ENCODE data around the gene CDH26. TPM values are rescaled to one million over a fixed set of nuclear protein-coding genes. Genes with fewer than 3 reads are reported as not detected.

CDH26 gene
- total RNA-seq, 1 experiment from 2014 or later: 0.21 TPM

DNA sequence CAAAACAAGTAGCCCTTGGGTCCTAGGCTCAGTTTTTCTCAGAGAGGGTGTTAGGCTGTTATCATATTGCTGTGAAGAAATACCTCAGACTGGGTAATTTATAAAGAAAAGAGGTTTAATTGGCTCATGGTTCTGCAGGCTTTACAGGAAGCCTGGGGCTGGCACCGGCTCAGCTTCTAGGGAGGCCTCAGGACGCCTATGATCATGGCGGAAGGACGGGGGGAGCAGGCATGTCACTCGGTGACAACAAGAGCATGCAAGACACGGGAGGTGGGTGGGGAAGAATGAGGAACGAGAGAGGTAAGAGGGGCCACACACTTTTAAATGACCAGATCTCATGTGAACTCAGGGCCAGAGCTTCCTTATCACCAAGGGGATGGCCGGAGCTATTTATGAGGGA lies 26.9 kb downstream of the CDH26 start:
- no peak for DNase-seq (ENCODE audit: low spot score)

DNA sequence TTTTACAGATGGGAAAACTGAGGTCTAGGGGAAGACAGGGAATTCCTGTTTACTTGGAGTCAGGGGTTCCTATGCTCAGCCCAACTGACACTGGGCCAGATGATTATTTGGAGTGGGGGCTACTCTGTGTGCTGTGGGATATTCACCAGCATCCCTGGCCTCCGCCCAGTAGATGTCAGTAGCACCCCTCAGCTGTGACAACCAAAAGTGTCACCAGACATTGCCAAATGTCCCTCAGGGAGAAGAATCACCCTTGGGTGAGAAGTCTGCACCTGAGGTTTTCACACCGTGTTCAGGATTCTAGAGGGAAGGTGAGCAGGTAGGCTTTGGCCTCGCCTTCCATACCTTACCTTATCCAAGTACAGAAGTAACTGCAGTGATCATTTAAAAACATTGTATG lies 27.6 kb downstream of the CDH26 start:
- no peak for DNase-seq (ENCODE audit: low spot score)

DNA sequence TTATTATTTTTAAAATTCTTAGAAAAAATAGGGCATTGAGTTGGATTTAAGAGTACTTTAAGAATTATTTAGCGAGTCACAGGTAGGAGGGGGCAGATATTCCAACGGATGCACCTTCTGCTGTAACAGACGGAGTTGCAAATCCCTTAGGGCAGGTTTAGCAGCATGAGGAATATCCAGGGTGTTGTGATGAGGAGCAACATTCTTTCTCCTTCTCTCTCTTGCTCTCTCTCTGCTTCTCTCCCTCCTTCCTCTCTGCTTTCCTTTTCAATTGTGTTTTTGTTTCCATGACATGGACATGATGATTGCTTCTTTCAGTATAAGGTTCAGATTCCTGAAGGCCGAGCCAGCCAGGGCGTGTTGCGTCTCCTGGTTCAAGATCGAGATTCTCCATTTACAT lies 28.9 kb downstream of the CDH26 start:
- no peak for DNase-seq (ENCODE audit: low spot score)

DNA sequence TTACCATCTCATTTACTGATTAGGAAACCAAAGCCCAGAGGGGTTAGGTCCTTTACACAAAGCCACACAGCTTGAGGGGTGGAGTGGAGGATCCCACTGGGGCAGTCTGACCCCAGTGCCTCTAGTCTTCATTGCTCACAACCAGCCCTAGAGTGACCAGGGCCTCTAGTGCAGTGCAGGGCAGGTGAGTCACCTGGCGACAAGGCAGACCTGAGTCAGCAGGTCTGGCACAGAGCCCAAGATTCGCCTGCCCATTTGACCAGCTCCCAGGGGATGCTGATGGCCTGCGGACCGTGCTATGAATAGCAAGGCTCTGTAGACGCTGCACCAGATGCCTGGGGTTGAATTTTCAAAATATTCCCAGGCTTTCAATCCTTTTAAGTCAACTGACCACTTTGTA lies 29.9 kb downstream of the CDH26 start:
- DNase-seq (ENCODE audit: low spot score): no peak

DNA sequence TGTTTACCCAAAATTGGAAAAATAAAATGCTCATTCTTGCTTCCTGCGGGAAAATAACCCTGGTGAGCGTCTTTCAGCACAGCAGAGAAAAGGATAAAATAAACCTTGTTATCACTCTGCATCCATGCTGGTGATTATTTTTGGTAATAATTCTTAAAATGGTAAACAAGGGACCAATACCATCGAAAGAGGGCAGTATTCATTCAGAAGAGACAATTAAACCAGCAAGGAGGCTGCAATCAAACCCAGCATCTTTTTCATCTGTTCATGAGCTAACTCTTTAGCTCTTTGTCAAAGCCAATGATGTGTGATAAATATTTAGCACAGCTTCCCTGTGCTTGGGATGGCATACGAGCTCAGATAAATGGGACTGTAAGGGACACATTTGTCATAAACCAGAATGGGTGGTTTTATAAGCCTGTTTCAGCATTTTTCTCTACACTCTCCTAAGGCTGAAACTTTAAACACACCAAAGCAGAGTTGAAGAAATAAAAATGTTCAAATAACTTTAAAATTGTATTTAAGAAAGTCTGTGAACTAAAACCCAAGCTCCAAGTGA lies 34.4 kb downstream of the CDH26 start:
- DNase-seq (ENCODE audit: low spot score): no peak

DNA sequence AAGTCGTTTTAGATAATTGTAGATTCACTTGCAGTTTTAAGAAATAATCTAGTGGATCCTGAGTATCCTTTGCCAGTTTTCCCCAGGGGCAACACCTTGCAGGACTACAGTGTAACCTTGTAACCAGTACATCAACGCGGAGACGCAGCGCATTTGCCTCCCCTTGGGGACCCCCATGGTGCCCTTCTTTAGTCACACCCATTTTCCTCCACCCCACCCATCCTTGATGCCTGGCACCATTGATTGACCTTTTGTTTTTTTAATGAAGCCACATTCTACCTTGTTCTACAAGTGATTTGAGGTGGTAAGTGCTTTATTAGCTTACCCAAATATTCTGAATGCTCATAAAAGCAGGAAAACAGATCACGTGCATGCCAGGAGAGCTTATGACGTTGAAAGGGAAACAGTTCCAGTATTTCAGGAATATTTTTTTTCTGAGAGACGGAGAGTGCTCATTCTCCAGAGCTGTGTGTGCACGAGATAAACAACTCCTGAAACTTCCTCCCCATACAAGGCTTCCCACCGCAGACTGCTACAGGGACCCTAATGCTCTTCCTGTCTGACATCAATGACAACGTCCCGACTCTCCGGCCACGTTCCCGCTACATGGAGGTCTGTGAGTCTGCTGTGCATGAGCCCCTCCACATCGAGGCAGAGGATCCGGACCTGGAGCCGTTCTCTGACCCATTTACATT lies 35.7 kb downstream of the CDH26 start:
- DNase-seq (ENCODE audit: low spot score): no peak

DNA sequence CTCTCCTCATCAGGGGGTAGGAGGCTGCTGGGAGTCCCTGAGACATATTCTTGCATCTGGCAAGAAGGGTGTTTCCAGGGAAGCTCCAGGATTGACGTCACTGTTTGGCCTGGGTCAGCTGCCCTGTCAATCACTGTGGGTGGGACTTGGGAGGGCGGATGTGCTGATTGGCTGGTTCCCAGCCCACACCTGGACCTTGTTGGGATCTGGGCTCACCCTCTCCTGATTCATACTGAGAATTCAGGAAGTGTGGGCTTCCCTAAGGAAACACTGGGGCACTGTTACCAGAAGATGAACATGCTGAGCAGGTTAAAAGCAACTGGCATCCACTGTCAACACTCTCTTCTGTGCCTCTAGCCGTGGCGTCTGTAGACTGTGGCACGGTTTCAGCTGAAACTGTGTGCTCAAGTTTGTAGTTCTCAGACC lies 36.5 kb downstream of the CDH26 start:
- DNase-seq (ENCODE audit: low spot score): no peak

DNA sequence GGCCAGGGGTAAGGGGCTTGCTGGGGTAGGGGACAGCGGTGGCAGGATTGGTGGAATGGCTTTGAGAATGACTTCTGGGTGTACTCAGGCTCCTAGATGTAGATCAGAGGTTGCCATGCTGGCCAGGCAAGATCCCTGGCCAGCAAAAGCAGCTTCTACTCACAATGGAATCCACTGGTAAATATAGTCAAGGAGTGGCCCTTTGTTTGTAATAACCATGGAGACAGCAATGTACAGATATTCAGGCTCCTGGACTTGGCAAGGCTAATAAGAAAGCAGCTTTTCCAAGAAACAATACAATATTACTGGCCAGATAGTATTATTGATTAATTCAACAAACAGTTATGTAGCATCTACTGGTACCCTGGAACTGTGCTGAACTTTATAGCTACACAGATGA lies 37.9 kb downstream of the CDH26 start:
- no peak for DNase-seq (ENCODE audit: low spot score)

DNA sequence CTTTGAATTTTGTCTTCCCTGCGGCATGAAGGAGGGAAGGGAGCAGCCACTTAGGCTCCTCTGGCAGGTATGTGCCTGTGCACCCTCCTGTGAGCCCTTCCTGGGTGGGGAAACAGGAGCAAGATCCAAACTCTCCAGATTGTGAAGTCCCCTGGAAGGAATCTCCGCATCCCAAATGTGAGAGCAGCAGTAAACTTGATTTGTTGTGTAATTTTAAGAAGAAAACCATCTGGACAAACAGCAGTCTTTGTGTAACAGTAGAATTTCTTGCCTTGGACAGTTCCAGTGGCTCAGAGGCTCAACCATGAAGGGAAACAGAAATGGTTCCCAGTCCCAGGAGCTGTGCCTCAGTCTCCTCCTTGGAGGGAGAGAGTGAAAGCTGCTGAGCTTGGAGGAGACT lies 39.7 kb downstream of the CDH26 start:
- DNase-seq (ENCODE audit: low spot score): no peak

DNA sequence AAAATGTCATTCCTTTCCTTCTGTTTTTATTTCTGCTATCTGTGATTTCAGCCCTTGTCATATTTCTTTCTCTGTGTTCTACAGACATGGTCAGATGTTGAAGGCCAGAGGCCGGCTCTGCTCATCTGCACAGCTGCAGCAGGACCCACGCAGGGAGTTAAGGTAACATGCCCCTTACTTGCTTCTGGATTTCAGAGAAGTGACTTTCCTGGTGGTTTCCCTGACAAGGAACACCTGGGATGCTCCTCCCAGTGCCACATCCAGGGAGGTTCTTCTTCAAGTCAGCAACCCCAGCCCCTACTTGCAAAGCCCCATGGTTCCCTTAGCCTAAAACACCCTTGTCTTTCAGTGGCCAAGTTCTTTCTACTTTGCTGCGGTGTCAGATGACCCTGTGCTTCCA lies 41.3 kb downstream of the CDH26 start:
- DNase-seq (ENCODE audit: low spot score): no peak

DNA sequence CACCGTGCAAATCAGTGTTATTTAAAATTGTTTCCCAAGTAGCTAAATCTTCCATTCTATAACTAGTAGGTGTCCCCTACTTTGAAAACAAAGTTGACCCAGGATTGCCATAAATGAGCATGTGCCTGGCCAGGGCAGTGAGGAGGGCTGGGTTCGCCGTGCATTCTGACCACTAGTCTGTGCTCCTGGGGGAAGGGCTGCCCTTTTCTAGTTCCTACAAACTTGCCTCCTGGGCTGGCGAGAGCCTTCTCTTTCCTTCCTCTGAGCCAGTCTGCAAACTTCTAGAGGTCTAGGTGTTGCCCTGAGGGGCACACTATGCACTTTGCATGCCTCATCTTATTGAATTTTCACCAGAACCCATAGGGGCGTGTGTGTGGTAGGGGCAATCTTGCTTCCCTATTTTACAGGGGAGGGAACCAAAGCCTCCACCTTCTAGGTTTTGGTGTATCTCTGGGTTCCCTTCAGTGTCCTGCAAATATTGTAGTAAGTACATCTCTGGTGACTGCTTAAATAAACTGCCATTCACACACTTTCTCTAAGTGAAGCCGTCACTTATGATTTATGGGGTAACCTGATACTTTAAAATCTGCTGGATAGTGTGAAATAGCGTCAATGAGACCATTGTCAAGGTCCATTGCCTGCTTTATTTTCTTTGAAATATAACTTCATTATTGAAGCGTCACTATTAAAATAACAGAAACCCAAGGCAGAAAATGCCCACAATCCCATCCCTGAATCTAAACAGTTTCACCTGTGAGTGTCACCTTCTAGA lies 42.2 kb downstream of the CDH26 start:
- no peak for DNase-seq (ENCODE audit: low spot score)

DNA sequence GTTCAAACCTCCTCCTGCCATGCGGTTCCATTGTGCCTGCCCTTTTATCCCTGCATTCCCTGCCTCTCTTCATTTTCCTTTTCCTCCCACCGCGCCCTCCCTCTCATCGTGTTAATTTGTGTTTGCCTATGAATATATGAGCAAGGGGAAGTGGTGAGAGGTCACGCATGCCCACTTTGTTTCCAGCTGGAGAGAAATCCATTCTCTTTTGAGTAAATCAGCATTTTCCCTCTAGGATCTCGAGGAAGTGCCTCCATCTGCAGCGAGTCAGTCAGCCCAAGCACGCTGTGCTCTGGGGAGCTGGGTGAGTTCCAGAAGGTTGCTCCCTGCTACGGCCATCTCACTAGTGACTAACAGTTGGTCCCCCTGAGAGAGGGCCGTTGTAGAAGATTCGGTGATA lies 42.9 kb downstream of the CDH26 start:
- DNase-seq (ENCODE audit: low spot score): no peak

DNA sequence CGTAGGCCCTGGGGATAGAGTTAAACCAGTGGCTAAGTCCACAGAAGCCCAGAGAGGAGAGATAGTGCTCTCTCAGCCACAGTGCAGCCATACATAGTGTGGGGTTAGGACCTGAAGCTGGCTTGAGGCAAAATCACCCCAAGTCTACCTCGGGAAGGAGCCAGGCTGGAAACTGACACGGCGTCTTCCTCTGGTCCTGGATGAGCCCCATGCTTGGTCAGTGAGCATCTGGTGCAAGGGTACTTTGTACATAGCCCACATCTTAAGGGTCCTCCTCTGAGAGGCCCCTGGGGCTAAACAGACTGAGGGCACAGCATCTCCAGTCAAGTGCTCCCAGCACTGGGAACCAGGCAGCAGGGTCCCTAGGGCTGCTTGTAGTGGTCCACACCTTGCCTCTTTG lies 45.6 kb downstream of the CDH26 start:
- no peak for DNase-seq (ENCODE audit: low spot score)

DNA sequence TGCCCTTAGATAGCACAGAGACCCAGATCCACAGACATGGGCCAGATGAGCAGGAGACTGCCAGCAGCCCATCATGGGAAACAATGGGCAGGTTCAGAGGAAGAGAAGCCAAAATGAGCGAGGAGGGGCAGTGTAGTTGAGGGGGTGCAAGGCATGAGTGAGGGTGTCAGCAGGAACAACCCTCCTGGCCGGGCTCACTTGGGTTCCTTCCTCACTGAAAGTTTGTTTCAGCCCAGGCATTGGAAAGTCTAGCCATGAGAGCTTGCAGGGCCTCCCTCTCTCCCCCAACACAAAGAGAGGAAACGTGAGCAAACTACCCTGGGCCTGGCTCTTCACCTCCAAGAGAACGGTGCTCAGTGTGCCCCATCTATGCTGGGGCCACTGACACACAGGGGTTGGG lies 48.0 kb downstream of the CDH26 start:
- no peak for DNase-seq (ENCODE audit: low spot score)

DNA sequence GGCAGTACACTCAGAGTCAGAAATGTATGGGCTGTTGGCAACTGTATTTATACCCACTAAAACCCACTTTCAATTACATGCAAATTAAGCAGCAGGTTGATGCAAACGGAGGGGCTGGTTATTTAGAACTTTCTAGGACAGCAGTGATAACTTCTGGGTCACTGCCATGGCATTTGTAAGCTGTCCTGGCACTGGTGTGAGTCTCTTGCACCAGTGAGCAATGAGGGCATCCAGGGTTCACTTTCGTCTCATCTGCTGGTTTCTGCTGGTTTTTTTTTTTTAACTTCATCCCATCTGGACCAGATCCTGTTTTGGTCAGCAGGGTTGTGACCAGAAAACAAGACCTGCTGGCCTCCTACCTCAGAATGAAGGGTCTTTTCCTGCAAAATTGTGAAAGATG lies 49.2 kb downstream of the CDH26 start:
- no peak for DNase-seq (ENCODE audit: low spot score)

DNA sequence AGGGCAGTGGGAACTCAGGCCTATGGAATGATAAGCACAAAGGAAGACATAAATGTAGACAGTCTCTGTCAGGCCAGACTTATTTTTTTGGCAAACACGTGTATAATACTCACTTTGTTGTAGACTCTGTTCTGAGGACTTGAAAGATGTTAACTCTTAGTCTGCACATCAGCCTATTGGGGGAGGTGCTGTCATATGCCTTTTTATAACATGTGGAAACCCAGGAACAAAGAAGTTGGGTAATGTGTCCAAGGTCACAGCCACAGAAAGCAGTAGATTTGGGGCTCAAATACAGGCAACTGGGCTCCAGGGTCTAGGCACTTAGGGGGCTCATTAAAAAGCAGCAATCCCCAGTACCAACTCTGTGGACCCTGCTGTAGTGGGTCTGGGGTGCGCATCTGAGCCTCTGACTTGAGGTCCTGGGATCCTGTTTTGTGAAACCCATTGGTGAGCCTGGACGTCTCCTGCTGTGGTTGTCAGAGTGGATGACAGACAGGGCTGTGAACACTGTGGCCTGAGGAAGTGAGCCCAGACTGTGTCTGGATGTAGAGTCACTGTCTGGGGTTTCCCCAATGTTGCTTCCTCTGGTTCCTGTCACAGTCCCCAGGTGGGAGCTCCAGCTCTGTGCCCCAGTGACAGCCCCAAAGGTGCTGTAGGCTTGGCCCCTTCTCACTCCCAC lies 50.0 kb downstream of the CDH26 start:
- DNase-seq (ENCODE audit: low spot score): no peak

DNA sequence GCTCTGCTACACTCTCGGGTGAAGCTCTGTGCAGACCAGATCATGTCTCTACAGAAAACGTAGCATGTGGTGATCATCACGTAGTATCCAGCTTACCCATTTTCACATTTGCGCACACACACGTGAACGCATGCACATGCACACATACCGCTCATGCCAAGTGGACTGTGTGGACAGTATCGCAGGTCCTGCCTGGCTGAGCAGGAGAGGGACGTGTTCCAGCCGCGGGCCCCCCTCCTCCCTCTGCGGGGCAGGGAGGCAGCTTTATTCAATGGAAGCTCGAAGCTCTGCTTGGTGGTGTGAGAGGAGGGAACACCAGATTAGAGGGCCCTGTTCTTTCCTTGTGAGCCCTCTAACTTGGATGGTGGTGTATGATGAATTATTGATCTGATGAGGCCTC lies 51.1 kb downstream of the CDH26 start:
- DNase-seq (ENCODE audit: low spot score): no peak

DNA sequence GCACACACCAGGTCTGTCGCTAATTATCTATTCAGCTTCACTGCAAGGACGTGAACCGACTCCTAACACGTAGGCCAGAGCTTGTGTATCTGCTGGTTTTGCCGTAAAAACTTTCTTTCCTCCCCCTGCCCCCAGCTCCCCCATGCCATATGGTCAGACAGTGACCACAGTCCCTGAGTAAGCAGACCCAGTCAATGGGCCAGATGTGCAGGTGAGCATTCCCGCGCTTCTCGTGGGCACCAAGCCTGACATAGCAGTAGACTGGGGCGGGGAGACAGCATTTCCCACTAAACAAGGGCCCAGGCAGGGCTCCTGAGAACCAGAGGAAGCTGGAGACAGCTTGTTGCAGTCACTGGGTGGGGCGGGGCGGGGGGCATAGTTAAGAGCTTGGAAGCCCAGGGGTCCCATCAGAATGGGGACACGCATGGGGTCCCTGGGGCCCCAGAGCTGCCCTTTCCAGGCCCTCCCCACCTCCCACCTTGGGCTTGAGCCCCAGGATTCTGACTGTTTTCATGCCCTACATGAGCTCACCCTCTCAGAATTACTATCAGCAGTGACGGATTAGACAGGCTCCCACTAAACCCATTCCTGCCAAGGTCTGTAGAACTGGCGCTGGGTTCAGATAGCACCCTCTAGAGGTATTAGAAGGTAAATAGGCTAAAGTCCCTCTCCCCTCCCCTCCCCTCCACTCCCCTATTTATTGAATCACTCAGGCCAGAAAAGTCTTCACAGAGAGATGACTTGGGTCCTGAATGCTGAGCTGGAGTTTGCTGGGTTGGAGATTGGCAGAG lies 51.8 kb downstream of the CDH26 start:
- no peak for DNase-seq (ENCODE audit: low spot score)

DNA sequence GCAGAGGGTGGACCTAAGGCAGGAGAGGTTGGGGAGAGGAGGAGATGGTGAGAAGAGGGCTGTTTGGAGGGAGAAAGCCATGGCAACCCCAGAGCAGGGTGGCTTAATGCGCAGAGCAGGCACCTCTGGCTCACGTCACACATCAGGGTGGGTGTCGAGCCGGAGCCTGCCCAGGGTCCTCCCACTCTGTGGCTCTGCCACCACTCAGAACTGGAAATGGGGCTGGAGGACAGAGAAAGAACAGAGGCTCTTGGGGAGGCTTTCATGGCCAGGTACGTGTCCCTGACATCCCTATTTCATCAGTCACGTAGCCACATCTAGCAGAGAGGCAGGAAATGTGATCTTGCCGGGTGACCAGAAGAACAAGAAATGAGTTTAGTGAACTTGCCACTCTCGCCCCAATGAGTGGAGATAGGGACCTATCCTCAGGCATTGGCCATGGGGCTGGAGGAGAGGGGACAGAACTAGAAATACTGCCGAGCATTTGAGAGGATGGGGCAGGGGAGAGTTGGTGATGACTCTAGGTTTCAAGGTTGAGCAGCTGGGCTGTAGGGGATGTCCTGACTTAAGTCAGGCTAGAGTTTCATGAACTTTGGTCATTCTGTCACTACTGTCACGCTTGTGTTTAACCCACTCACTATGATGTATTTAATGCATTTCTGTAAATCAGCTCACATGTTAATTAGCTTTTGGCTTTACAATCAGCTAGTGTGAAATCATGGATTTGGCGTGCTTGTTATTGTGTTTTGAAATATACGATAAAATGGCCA lies 52.7 kb downstream of the CDH26 start:
- DNase-seq (ENCODE audit: low spot score): no peak

DNA sequence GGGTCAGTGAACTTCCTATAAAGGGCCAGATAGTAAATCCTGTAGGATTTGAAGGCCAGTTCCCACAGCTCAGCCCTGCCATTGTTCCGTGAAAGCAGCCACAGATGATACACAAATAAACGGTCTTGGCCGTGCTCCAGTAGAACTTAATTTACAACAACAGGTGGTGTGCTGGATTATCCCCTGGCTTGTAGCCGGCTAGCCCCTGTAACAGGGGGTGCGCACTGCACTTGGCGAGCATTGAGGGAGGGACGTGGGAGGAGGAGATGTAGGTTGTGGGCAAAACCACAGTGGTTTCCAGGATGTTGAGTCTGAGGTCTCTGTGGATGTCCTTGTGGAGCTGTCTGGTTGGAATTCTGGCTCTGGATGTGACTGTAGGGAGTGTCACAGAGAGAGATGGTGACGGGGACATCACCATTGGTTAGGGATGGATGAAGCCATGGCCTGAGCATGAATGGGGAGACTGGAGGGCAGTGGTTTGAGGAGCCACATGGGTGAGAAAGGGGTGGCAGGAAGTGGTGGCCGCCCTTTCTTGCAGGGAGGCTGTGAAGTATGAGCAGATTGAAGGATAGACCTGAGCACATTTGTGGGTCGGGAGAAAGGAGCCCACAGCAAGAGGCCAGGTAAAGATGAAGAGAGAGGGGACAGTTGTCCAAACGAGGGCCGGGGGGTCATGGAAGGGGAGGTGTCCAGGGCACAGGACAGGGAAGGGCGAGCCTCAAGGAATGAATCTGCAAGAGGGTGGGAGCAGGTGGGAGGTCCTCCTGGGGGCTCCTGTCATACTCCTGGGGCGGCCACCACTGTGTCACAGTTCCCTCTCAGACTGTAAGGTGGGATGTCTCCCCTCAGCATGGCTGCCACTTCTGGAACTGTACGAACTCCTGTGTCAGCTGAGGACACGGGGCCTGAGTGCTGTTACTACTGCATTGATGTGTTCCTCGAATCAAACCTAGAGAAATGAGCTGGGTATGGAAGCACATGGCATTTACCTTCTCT lies 53.6 kb downstream of the CDH26 start:
- peak; percentile 12 for DNase-seq (ENCODE audit: low spot score)
